Stimulated activated memory B cell treated with anti-CD40 and anti-IgM and Interleukin-4, amounts not matched to agents 10 μg/mL and 1 μg/mL and 100 μg/mL, for 72 hours (primary cell): Measurements from ENCODE around the gene ACSF2.

ENCODE experiments used
- ATAC-seq: fragments of 150-1000 bp; cut with Tn5 transposase; 2 replicates; pipeline ENCODE4 v1.10.0; 2021
- H3K27ac Mint-ChIP-seq: one replicate; pipeline ENCODE4 v1.8.0; 2022; ENCODE audit warnings: mild to moderate bottlenecking, mixed read lengths
- H3K27me3 Mint-ChIP-seq: one replicate; pipeline ENCODE4 v1.8.0; 2022; ENCODE audit warnings: mixed read lengths
- H3K36me3 Mint-ChIP-seq: one replicate; pipeline ENCODE4 v1.8.0; 2022; ENCODE audit warnings: mixed read lengths
- H3K4me1 Mint-ChIP-seq: one replicate; pipeline ENCODE4 v1.8.0; 2022; ENCODE audit warnings: mixed read lengths
- H3K4me3 Mint-ChIP-seq: one replicate; pipeline ENCODE4 v1.8.0; 2022; ENCODE audit warnings: mild to moderate bottlenecking, moderate library complexity, mixed read lengths
- H3K9me3 Mint-ChIP-seq: one replicate; pipeline ENCODE4 v1.8.0; 2022; ENCODE audit warnings: mixed read lengths

The ACSF2 gene

GRCh38 chr17:50461550-50462132 is 35.6 kb downstream of the ACSF2 start:
- H3K36me3 Mint-ChIP-seq, result peaks cover 18% of the 10 kb centered on the region
- H3K4me3 Mint-ChIP-seq, result no peak overlapping the region
- H3K9me3 Mint-ChIP-seq, result no peaks in the 10 kb centered on the region
- no peak overlapping the region for H3K27ac Mint-ChIP-seq
- peaks cover 45% of the 10 kb centered on the region for H3K4me1 Mint-ChIP-seq
- H3K27me3 Mint-ChIP-seq, result no peaks in the 10 kb centered on the region
- no peak for ATAC-seq

- peaks cover 18% of the 10 kb centered on the region for H3K36me3 Mint-ChIP-seq
- H3K27me3 Mint-ChIP-seq, result peaks cover 3% of the 10 kb centered on the region
- H3K4me3 Mint-ChIP-seq, result no peak overlapping the region
- no peaks in the 10 kb centered on the region for H3K9me3 Mint-ChIP-seq
- no peak for ATAC-seq
- no peak overlapping the region for H3K27ac Mint-ChIP-seq
- H3K4me1 Mint-ChIP-seq, result peaks cover 53% of the 10 kb centered on the region
Measured at GRCh38 chr17:50462446-50462845, 36.4 kb downstream of the ACSF2 start.

- H3K27me3 Mint-ChIP-seq, result peaks cover 15% of the 10 kb centered on the region
- H3K27ac Mint-ChIP-seq, result peak overlapping the region; percentile 56
Measured at GRCh38 chr17:50464121-50464520, 38.1 kb downstream of the ACSF2 start.

GRCh38 chr17:50464736-50465135 is 38.7 kb downstream of the ACSF2 start:
- Mint-ChIP-seq H3K9me3 (no peaks in the 10 kb centered on the region), H3K27me3 (peaks cover 15% of the 10 kb centered on the region), H3K27ac (peak overlapping the region; percentile 56), H3K36me3 (peaks cover 18% of the 10 kb centered on the region), H3K4me3 (no peak overlapping the region), H3K4me1 (peaks cover 50% of the 10 kb centered on the region)
- no peak for ATAC-seq

More at GRCh38 chr17:50464121-50464520, 38.1 kb downstream of the ACSF2 start:
- Mint-ChIP-seq H3K9me3 (no peaks in the 10 kb centered on the region), H3K4me1 (peaks cover 57% of the 10 kb centered on the region), H3K36me3 (peaks cover 18% of the 10 kb centered on the region), H3K4me3 (no peak overlapping the region)
- ATAC-seq, result no peak

GRCh38 chr17:50465171-50465570 is 39.2 kb downstream of the ACSF2 start:
- no peak for ATAC-seq
- H3K9me3 Mint-ChIP-seq, result no peaks in the 10 kb centered on the region
- peaks cover 47% of the 10 kb centered on the region for H3K4me1 Mint-ChIP-seq
- H3K27me3 Mint-ChIP-seq, result peaks cover 15% of the 10 kb centered on the region
- H3K36me3 Mint-ChIP-seq, result peaks cover 18% of the 10 kb centered on the region
- peak overlapping the region; percentile 56 for H3K27ac Mint-ChIP-seq
- H3K4me3 Mint-ChIP-seq, result no peak overlapping the region

- Mint-ChIP-seq H3K36me3 (peaks cover 18% of the 10 kb centered on the region), H3K9me3 (no peaks in the 10 kb centered on the region), H3K27ac (peak overlapping the region; percentile 83), H3K27me3 (peaks cover 15% of the 10 kb centered on the region), H3K4me3 (no peak overlapping the region), H3K4me1 (peaks cover 47% of the 10 kb centered on the region)
- no peak for ATAC-seq
Measured at GRCh38 chr17:50465635-50466034, 39.6 kb downstream of the ACSF2 start.

GRCh38 chr17:50466371-50467113 is 40.5 kb downstream of the ACSF2 start:
- peak; percentile 52 for ATAC-seq
- Mint-ChIP-seq H3K27ac (peak overlapping the region; percentile 83), H3K4me1 (peaks cover 47% of the 10 kb centered on the region), H3K4me3 (peak overlapping the region; percentile 30), H3K36me3 (peaks cover 19% of the 10 kb centered on the region), H3K27me3 (peaks cover 15% of the 10 kb centered on the region), H3K9me3 (no peaks in the 10 kb centered on the region)

- no peaks in the 10 kb centered on the region for H3K9me3 Mint-ChIP-seq
- peaks cover 27% of the 10 kb centered on the region for H3K36me3 Mint-ChIP-seq
- ATAC-seq, result no peak
- peak overlapping the region; percentile 55 for H3K4me3 Mint-ChIP-seq
- H3K4me1 Mint-ChIP-seq, result peaks cover 47% of the 10 kb centered on the region
- H3K27me3 Mint-ChIP-seq, result peaks cover 15% of the 10 kb centered on the region
- peak overlapping the region; percentile 83 for H3K27ac Mint-ChIP-seq
Measured at GRCh38 chr17:50467114-50467854, 41.3 kb downstream of the ACSF2 start.

GRCh38 chr17:50467855-50468303 is 41.9 kb downstream of the ACSF2 start:
- Mint-ChIP-seq H3K9me3 (no peaks in the 10 kb centered on the region), H3K4me1 (peaks cover 47% of the 10 kb centered on the region), H3K27ac (peak overlapping the region; percentile 83), H3K4me3 (peak overlapping the region; percentile 58), H3K27me3 (peaks cover 15% of the 10 kb centered on the region), H3K36me3 (peaks cover 30% of the 10 kb centered on the region)
- ATAC-seq, result no peak

GRCh38 chr17:50468304-50469207 is 42.5 kb downstream of the ACSF2 start, which contains the start of gene CHAD:
TSS of gene CHAD (minus strand) at chr17:50468880. CDS start at chr17:50468813, 67 bp downstream.
- Mint-ChIP-seq H3K36me3 (peaks cover 30% of the 10 kb centered on the region), H3K4me1 (peaks cover 47% of the 10 kb centered on the region), H3K27ac (peak within 1 kb of the TSS; percentile 83), H3K27me3 (peaks cover 15% of the 10 kb centered on the region), H3K4me3 (peak within 1 kb of the TSS; percentile 58), H3K9me3 (no peaks in the 10 kb centered on the region)
- peak; percentile 40 for ATAC-seq

- H3K4me3 Mint-ChIP-seq, result peak overlapping the region; percentile 36
- peaks cover 26% of the 10 kb centered on the region for H3K36me3 Mint-ChIP-seq
- H3K9me3 Mint-ChIP-seq, result no peaks in the 10 kb centered on the region
- peaks cover 43% of the 10 kb centered on the region for H3K4me1 Mint-ChIP-seq
- ATAC-seq, result no peak
- H3K27me3 Mint-ChIP-seq, result peaks cover 15% of the 10 kb centered on the region
- H3K27ac Mint-ChIP-seq, result no peak overlapping the region
Measured at GRCh38 chr17:50469208-50469605, 43.2 kb downstream of the ACSF2 start.

- Mint-ChIP-seq H3K4me3 (peak overlapping the region; percentile 22), H3K36me3 (peaks cover 20% of the 10 kb centered on the region), H3K27me3 (peaks cover 15% of the 10 kb centered on the region), H3K9me3 (no peaks in the 10 kb centered on the region), H3K4me1 (peaks cover 38% of the 10 kb centered on the region), H3K27ac (peak overlapping the region; percentile 39)
- no peak for ATAC-seq
Measured at GRCh38 chr17:50469671-50470305, 43.8 kb downstream of the ACSF2 start.

GRCh38 chr17:50470426-50470825 is 44.4 kb downstream of the ACSF2 start:
- H3K27me3 Mint-ChIP-seq, result peaks cover 15% of the 10 kb centered on the region
- H3K4me3 Mint-ChIP-seq, result peak overlapping the region; percentile 22
- no peaks in the 10 kb centered on the region for H3K9me3 Mint-ChIP-seq
- ATAC-seq, result no peak
- peaks cover 31% of the 10 kb centered on the region for H3K4me1 Mint-ChIP-seq
- H3K27ac Mint-ChIP-seq, result peak overlapping the region; percentile 39
- peaks cover 14% of the 10 kb centered on the region for H3K36me3 Mint-ChIP-seq
